Measurements from ENCODE around the gene IRF9. TPM values are rescaled to one million over a fixed set of nuclear protein-coding genes. Genes with fewer than 3 reads are reported as not detected.
"Not testable (repeated sequence)": the region's sequence is repeated elsewhere in the genome, so short reads cannot be mapped to it uniquely, and the experiment has no call there.

IRF9 gene
- total RNA-seq, 1 donor from 2014 or later = 45.1 TPM

DNA sequence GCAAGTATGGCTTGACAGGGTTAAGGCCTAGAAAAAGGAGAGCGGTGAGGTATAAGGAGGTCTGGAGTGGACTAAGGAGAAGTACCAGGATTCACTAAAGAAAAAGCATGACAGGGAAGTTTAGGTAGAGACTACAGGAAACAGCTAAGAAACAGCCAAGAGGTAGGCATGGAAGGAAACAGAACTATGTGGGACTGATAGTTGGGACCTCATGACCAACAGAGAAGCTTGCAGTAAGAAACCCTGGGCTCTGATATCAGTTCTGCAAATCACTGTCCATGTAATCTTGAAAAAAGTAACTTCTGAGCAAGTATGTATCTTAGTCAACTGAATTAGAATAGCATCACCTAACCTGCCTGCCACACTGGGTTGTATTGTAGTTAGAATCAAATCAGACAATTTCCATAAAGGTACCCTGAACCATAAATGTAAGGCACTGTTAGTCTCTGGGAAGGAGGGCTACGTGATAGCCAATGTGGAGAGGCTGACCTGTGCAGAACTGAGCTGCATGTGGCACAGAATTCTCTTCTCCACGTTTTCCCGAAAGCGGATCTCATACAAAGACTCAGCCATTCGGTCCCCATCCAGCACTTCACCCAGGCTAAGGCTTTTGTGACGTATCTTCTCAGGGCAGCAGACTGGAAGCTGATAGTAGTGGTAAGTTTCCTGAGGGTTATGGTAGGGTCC lies 33.3 kb downstream of the IRF9 start:
- TF ChIP-seq, protein P1, sequence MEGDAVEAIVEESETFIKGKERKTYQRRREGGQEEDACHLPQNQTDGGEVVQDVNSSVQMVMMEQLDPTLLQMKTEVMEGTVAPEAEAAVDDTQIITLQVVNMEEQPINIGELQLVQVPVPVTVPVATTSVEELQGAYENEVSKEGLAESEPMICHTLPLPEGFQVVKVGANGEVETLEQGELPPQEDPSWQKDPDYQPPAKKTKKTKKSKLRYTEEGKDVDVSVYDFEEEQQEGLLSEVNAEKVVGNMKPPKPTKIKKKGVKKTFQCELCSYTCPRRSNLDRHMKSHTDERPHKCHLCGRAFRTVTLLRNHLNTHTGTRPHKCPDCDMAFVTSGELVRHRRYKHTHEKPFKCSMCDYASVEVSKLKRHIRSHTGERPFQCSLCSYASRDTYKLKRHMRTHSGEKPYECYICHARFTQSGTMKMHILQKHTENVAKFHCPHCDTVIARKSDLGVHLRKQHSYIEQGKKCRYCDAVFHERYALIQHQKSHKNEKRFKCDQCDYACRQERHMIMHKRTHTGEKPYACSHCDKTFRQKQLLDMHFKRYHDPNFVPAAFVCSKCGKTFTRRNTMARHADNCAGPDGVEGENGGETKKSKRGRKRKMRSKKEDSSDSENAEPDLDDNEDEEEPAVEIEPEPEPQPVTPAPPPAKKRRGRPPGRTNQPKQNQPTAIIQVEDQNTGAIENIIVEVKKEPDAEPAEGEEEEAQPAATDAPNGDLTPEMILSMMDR (conservative IDR thresholded peaks at IDR 0.05; ENCODE audit: low read depth, low read length) = no peak
- H3K4me3 ChIP-seq (ENCODE audit: low read depth, low read length) = peak overlapping the region; percentile 74
- no peak for DNase-seq (ENCODE audit: low read depth)

DNA sequence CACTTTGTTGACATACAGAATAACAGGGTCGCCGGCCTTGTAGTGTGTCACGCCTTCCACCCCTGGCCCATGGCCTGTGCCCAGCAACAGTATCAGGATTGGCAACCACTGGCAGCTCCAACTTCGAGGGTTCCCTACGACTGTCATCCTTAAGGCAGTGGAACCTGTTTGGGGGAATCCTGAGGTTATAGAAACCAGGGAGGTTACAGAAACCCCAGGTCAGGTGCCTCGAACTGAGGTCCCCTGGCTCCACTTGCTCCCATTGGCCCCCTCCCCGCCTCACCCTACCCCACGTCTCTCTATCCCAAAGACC lies 33.8 kb downstream of the IRF9 start:
- no peak for DNase-seq (ENCODE audit: low read depth)
- peak overlapping the region; percentile 74 for H3K4me3 ChIP-seq (ENCODE audit: low read depth, low read length)
- TF ChIP-seq, protein P1 (conservative IDR thresholded peaks at IDR 0.05; ENCODE audit: low read depth, low read length) = no peak

DNA sequence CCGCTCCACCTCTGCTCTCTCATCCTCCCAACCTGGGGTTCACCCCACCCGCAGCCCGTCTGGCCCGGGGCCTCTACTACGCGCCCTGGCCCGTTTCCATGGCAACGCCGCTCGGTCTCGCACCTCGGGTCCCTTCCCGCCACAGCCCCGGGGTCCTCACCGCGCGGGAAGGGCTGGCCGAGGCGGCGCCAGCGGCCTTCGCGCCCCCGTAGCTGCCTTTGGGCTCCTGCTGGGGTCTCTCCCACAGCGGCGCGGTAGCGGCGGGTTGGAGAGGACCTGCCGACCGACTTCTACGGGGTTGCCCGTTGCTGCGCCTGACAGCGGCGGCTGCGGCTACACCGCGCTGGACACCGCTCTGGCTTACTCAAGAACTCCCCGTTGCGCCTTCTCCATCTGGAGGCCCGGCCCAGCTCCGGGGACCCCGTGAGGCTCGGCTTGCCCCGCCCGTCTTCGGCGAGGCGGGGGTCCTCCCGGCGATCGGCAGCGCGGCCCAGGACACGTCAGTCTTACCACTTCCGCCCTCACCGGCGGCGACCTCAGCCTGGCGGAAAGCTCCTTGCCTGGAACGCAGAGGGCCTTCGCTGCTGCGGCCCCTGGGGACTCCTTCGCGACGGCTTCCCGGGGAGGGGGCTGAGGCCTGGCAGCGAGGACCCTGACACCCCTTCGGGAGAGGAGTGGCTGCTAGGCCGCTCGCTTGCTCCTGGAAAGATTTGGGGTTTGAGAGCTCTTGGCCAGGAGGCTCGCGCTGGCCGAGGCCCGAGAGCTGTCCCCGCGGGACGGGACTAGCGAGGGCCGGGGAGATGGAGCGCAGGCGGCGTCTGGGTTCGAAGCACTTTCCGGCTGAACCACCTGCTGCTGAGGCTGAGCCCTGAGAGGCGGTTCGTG lies 34.4 kb downstream of the IRF9 start, which contains the start of gene TM9SF1:
TM9SF1 (minus strand) TSS at position 256 of the 885 bp plus-strand sequence. CDS start 422 bp downstream, outside the sequence.
- TF ChIP-seq, protein P1 (conservative IDR thresholded peaks at IDR 0.05; ENCODE audit: low read depth, low read length) = no peak
- H3K4me3 ChIP-seq (ENCODE audit: low read depth, low read length) = peak within 1 kb of the TSS; percentile 74
- DNase-seq (ENCODE audit: low read depth) = no peak

DNA sequence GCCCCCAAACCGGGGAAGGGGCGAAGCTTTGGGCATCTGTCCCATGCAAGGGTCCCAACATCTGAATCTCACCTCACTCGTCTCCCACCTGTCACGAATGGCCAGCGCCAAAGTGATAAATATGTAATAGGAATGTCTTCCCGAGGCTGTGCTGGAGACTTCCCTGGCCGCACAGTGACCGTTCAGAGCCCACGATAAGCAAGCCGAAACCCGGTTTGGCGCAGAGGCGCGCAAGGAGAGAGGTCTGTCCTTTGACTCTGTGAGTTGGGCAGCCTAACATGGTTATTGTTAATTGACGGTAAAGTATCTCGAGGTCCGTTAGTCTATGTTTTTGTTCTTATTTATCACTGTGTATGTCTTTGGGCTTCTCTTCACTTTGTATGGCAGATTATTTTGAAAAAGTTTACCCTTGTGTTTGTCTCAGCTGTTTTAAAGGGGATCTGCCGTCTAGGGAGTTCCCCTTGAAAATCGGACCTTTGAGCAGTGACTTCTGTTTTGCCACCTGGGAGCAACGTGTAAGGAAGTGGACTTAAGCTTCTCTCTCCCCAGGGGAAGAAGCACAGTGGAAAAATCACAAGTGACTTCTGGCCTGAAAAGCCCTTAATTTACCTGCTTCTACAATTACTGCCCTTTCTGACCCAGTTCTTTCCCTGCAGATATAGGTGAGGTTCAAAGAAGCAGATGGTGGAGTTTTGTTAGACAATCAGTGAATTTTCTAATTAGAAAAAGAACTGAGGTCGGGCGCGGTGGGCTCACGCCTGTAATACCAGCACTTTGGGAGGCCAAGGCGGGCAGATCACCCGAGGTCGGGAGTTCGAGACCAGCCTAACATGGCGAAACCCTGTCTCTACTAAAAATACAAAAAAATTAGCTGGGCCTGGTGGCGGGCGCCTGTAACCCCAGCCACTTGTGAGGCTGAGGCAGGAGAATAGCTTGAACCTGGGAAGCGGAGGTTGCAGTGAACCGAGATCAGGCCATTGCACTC lies 35.3 kb downstream of the IRF9 start:
- no peak for DNase-seq (ENCODE audit: low read depth)
- H3K4me3 ChIP-seq (ENCODE audit: low read depth, low read length) = peak overlapping the region; percentile 74

DNA sequence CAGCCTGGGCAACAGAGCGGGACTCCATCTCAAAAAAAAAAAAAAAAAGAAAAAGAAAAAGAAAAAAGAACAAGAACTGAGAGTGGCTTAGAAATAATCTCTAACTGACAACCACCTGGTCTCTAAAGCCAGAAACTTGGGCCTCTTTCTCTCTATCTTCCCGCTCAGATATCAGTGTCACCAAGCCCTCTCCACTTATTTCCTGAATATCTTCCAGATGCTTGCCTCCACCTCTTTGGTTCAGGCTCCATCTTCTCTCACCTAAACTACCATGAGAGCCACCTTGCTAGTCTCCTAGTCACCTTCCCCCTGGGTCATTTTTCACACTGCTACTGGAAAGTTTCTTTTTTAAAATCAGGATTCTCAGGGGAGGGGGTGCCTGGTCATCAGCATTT lies 36.0 kb downstream of the IRF9 start:
- DNase-seq (ENCODE audit: low read depth) = no peak
- TF ChIP-seq, protein P1 (conservative IDR thresholded peaks at IDR 0.05; ENCODE audit: low read depth, low read length) = no peak
- peak overlapping the region; percentile 74 for H3K4me3 ChIP-seq (ENCODE audit: low read depth, low read length)

More for the DNA sequence above, 35.3 kb downstream of the IRF9 start:
- TF ChIP-seq, protein P1 (conservative IDR thresholded peaks at IDR 0.05; ENCODE audit: low read depth, low read length) = no peak

DNA sequence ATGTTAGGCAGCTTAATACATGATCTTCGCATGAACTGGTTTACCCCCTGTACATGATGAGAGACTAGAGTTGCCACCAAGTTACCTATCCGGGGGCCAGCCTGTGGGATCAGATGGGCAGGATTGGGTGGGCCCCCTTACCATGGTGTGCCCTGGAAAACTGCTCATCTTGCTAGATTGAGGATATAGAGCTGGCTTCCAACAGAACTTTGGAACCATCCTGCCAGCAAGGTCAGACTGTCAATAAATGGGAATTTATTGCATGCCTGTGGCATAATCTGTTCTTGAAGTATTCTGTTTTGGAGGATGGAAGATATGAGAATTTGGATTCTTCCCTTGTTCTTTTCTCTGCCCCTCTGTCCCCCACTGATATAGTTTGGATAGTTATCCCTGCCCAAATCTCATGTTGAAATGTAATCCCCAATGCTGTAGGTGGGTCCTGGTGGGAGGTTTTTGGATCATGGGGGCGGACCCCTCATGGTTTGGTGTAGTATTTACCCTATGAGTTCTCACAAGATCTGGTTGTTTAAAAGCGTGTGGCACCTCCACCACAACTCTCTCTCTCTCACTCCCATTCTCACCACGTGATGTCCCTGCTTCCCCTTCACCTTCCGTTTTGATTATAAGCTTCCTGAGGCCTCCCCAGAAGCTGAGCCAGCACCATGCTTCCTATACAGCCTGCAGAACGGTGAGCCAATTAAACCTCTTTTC lies 37.9 kb downstream of the IRF9 start:
- TF ChIP-seq, protein P1 (conservative IDR thresholded peaks at IDR 0.05; ENCODE audit: low read depth, low read length) = no peak
- H3K4me3 ChIP-seq (ENCODE audit: low read depth, low read length) = no peak overlapping the region
- DNase-seq (ENCODE audit: low read depth) = no peak

DNA sequence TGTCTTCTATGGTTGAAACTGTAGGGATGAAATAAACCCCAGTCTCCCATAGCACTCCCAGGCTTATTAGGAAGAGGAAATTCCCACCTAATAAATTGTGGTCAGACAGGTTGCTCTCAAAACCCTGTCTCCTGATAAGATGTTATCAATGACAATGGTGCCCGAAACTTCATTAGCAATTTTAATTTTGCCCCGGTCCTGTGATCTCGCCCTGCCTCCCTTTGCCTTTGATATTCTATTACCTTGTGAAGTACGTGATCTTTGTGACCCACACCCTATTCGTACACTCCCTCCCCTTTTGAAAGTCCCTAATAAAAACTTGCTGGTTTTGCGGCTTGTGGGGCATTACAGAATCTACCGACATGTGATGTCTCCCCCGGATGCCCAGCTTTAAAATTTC lies 41.5 kb downstream of the IRF9 start:
- not testable (repeated sequence) for H3K4me3 ChIP-seq (ENCODE audit: low read depth, low read length); DNase-seq (ENCODE audit: low read depth)

DNA sequence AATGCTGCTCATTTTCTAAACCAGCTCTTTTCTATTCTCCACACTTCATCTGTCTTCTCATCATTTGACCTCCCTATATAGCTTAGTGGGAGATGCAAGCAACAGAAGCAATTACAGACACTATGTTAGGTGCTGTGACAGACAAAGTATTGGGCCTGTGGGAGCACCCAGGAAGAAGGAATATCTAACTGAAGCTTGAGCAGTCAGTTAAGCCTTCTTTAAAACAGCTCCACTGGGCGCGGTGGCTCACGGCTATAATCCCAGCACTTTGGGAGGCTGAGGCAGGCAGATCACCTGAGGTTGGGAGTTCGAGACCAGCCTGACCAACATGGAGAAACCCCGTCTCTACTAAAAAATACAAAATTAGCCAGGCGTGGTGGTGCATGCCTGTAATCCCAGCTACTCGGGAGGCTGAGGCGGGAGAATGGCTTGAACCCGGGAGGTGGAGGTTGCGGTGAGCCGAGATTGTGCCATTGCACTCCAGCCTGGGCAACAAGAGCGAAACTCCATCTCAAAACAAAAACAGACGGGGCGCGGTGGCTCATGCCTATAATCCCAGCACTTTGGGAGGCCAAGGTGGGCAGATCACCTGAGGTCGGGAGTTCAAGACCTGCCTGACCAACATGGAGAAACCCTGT lies 42.3 kb downstream of the IRF9 start:
- not testable (repeated sequence) for H3K4me3 ChIP-seq (ENCODE audit: low read depth, low read length); DNase-seq (ENCODE audit: low read depth)
